ENCODE data around the gene PTPRT. TPM values are rescaled to one million over a fixed set of nuclear protein-coding genes. Genes with fewer than 3 reads are reported as not detected.

The PTPRT gene
- total and polyA plus RNA-seq, 8 donors, result 0.23 to 1.8 (median 0.95) TPM

- Histone ChIP-seq H3K4me3 (no peak overlapping the region), H3K27ac (no peak overlapping the region), H3K27me3 (no peaks in the 10 kb centered on the region), H3K9me3 (no peaks in the 10 kb centered on the region), H3K36me3 (no peaks in the 10 kb centered on the region), H3K4me1 (no peaks in the 10 kb centered on the region)
- DNase-seq (no peak), FAIRE-seq (no peak), ATAC-seq (no peak)
- 78 to 82% methylated on average over 2 of the region's 2 CpGs for WGBS, 2 donors
- no peak for TF ChIP-seq CTCF (IDR thresholded peaks at IDR 0.05)
- intact Hi-C loops (cut with DNase I), result no loop called here
These were observed 704.1 kb downstream of the PTPRT start for GRCh38 chr20:42485556-42485955.

GRCh38 chr20:42484790-42485375 lies 704.8 kb downstream of the PTPRT start:
- Histone ChIP-seq H3K36me3 (no peaks in the 10 kb centered on the region), H3K4me1 (no peaks in the 10 kb centered on the region), H3K4me3 (no peak overlapping the region), H3K27ac (no peak overlapping the region), H3K27me3 (no peaks in the 10 kb centered on the region), H3K9me3 (no peaks in the 10 kb centered on the region)
- no peak for FAIRE-seq
- intact Hi-C loops (cut with DNase I), result no loop called here
- no peak for TF ChIP-seq CTCF (IDR thresholded peaks at IDR 0.05)
- peak in 1 of 4 donors; percentile 31 for ATAC-seq
- no peak for DNase-seq
- 82 to 87% methylated on average over 5 of the region's 5 CpGs for WGBS, 2 donors

- Histone ChIP-seq H3K4me3 (no peak overlapping the region), H3K4me1 (no peaks in the 10 kb centered on the region), H3K9me3 (no peaks in the 10 kb centered on the region), H3K27me3 (no peaks in the 10 kb centered on the region), H3K36me3 (no peaks in the 10 kb centered on the region), H3K27ac (no peak overlapping the region)
- WGBS, 2 donors, result 39 to 44% methylated on average over 3 of the region's 3 CpGs
- peak in 3 of 4 donors; percentile 62 to 86 (median 65) for ATAC-seq
- peak in 1 of 6 donors; percentile 21 for DNase-seq
- no peak for FAIRE-seq
- intact Hi-C loops (cut with DNase I), result no loop called here
- no peak for TF ChIP-seq CTCF (IDR thresholded peaks at IDR 0.05)
These were observed 705.4 kb downstream of the PTPRT start for GRCh38 chr20:42484335-42484734.

- TF ChIP-seq CTCF (IDR thresholded peaks at IDR 0.05), result peak; percentile 33 to 44 (median 38)
- Histone ChIP-seq H3K36me3 (no peaks in the 10 kb centered on the region), H3K27ac (no peak overlapping the region), H3K9me3 (no peaks in the 10 kb centered on the region), H3K27me3 (no peaks in the 10 kb centered on the region), H3K4me1 (no peaks in the 10 kb centered on the region), H3K4me3 (no peak overlapping the region)
- DNase-seq (peak in 5 of 6 donors; percentile 20 to 66 (median 53)), FAIRE-seq (no peak), ATAC-seq (peak; percentile 40 to 87 (median 68))
- 30 to 31% methylated on average over 6 of the region's 6 CpGs for WGBS, 2 donors
- intact Hi-C loops (cut with DNase I), result no loop called here
These were observed 705.9 kb downstream of the PTPRT start for GRCh38 chr20:42483730-42484303.

- H3K4me1 ChIP-seq, result no peaks in the 10 kb centered on the region
- no peak for FAIRE-seq
- no peak for DNase-seq
- no peaks in the 10 kb centered on the region for H3K36me3 ChIP-seq
- TF ChIP-seq CTCF (IDR thresholded peaks at IDR 0.05), result no peak
- WGBS, 2 donors, result 86 to 89% methylated on average over 3 of the region's 3 CpGs
- intact Hi-C loops (cut with DNase I), result no loop called here
- no peaks in the 10 kb centered on the region for H3K9me3 ChIP-seq
- H3K27me3 ChIP-seq, result no peaks in the 10 kb centered on the region
- no peak overlapping the region for H3K4me3 ChIP-seq
- H3K27ac ChIP-seq, result no peak overlapping the region
- no peak for ATAC-seq
These were observed 706.9 kb downstream of the PTPRT start for GRCh38 chr20:42482808-42483207.

Measured in pancreas (tissue), 10 donors.